NOMO-1 (cell line): ENCODE measurements around the gene KSR1.
"Not testable (repeated sequence)": the region's sequence is repeated elsewhere in the genome, so short reads cannot be mapped to it uniquely, and the experiment has no call there.

Experiments
- DNase-seq, 2 experiments: peaks; one replicate each; lab custom pipeline; 2025; ENCODE audit not compliant: unreplicated experiment in 2 of 2; lab: John Stamatoyannopoulos, UW

The KSR1 gene

DNA sequence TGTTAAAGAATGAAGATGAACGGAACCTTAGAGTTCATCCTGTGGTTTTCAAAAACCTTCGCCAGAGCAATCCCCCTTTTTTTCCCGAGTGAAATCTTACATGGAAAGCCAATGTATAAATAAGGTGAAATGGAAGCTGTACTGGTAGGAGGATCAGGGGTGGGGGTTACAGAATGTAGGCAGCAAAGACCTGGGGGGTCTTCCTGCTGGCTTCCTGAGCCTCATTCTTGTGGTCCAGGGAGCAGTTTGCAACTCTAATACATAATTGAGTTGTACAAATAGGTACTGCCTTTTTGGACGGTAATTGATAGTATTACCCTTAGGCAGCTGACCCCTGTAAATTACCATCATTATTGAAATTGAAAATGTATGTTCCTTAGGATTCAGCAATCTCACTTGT, 34.1 kb downstream of the KSR1 start:
- no peak for DNase-seq

DNA sequence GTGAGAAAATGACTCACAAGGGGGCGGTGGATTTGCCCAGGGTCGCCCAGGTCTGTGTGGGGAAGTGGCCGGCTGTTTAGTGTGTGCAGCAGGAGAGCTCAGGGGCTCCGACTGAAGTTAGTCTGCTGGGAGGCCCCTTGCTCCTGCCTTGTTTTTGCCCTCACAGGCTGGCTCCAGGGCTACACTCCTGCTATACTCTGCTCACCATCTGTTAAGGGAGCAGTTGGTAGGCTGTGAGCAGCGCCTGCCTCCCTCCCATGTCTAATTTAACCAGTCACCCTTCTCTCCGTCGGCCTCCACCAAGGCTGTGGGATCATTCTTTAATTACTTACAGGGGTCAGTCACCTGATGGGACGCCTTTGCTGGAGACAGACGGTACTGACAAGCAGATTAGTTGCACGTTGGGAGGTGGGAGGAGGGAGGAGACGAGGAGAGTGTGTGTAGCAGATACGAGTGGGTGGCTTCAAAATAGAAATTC, 35.5 kb downstream of the KSR1 start:
- no peak for DNase-seq

DNA sequence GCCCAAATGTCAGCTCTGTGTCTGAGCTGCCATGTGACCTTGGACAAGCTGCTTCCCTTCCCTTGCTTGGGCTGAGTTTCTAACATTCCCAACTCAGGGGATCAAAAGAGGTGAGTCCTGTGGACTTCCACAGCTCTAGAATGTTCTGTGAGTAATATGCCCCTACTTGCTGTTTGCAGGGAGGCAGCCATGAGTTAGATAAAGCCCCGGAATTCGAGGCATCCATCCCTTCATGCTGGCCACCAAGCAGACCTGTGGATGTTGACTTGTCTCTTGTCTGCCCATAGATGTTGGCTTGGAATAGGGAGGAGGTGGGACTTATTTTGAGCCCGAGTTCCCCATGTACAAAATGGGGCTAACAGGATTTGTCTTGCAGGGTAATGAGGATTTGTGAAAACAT, 36.2 kb downstream of the KSR1 start:
- no peak for DNase-seq

DNA sequence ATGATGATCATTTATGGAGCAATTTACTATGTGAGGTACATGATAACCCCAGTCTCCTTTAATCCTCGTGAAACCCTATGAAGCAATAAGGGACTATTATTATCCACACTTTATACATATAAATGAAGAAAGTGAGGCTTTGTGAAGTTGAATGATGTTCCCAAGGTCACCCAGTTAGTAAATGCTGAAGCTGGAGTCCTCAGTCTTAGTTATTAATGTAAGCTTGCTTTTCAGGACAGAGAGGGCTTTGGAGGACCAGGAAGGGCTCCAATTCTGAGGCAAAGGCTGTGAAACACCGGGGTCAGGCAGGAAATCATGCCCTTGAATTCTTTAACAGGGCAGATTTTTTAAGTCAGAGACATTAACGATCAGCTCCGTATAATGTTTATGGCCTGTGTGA, 36.8 kb downstream of the KSR1 start:
- no peak for DNase-seq

DNA sequence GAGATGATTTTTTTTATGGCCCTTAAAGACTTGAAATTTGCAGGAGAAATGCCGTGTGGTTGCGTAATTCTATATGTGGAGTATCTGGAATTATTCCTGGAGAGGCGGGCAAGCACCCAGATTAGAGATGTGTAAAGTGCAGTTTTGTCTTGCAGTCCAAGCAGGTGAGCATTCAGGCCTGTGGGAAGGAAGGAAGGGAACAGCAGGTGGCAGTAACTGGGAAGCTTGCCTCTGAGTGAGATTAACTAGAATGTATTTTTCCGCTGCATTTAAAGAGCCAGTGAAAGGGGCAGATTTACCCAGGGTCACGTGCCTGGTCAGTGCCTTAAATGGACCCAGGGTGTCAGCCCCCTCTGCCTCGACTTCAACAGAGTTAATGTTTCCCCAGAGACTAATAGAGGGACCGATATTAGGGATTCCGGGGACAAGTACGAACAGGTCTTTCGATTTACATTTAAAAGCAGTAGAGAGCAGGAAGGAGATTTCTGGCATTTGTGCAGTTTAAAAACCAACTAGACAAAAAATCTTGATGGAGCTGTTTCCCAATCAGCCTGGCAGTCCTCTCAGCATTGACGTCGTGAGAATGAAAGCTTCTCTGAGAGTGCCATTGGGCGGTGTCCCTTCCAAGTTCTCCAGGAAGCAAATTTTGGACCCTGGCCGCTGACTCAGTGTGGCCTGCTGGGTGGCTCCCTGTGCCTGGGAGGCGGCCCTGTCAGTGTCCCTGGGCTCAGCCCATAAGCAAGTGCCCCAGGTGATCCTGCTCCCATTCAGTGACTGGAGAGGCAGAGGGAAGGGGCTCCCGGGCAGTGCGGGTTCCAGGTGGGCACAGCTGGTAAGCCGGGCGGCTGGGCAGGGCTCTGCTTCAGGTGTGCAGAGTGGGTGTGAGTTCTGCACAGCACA, 38.2 kb downstream of the KSR1 start:
- no peak for DNase-seq

DNA sequence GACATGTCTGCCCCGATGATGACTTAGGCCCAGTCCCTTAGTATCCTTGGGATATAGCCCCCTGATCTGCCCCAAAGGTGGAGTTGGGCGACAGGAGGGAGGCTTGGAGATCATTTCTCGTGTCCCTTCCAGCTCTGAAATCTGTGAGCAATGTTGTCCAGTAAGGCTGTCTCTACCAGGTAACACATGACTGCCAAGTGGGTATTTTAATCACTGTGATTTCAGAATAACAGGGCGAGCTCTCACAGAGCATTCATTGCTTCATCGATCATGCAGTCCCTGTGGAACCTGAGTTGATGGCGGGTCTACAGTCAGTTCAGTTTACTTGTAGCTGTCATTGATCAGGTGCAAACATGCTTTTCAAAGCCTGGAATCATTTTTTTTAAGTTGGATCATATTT, 39.2 kb downstream of the KSR1 start:
- DNase-seq = no peak

DNA sequence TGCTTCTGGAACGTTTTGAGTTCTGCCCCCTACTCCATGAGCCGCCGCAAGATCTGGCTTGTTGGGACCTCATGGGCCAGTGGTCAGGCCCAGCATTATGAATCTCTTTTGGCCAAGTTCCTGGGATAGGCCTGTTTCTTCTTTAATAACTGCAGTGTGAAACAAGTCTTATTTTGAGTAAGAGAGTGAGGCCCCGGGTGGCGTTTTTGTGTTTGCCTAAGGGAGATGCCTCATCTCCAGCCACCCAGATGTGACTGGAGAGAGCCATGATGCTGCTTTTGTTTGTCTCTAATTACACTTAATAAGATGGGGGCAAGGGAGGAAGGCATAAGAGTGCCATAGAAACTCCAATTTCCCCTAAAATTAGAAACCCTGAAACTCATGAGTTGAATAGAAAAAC, 39.8 kb downstream of the KSR1 start:
- no peak for DNase-seq

DNA sequence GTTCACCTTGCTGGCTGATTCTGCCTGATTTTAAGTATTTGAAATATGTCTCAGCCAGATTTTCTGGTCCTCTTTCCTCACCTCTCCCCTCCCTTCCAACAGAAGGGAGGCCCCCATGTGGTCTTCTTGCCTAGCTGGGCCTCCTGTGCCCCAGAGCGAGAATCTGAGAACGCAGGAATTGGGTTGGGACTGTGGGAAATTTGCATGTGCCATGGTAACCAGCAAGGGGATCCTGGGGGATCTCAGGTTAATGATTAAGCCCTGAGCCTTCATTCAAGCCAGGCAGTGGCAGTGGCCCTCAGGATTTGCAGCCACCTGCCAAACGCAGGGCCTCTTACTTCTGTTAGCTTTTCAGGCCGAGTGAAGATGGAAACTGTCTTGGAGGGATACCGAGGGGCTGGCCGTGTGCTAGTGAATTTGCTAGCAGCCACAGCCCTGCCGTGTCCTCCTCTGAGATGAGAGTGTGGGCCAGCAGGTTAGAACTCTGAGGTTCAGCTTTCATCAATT, 40.2 kb downstream of the KSR1 start:
- no peak for DNase-seq

DNA sequence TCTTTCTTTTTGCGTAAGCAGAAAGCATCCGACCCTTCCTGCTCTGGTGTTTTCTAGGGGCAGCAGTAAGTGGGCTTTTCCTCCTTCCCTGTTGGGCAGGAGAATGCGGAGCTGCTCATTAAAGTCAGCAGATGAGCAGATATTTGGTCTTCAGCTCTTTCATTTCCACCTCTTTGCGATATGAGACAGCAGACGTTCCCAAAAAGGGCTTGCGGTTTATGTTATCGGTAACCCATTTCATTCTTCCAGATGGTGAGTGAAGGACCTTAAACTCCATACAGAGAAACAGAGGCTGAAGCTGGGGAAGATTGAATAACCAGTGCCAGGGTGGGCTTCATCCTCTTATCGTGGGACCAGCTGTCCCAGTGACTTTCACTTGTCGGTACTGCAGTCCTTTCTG, 40.7 kb downstream of the KSR1 start:
- DNase-seq = no peak

DNA sequence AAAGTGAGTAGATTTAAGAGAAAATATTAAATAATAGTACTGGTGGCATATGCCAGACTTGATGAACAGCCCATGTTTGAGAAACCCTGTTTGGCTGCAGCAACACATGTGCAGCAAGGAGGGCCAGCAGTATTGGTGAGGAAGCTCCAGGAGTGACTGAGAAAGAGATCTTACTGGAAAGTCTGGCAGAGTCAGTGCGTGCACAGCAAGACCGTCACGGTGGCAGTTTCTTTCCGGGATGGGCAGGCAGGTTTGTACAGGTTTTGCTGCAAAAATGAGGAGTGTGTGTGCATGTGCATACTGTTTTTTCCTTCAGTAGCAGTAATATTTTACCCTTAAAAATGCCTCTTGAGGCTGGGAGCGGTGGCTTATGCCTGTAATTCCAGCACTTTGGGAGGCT, 41.4 kb downstream of the KSR1 start:
- no peak for DNase-seq

DNA sequence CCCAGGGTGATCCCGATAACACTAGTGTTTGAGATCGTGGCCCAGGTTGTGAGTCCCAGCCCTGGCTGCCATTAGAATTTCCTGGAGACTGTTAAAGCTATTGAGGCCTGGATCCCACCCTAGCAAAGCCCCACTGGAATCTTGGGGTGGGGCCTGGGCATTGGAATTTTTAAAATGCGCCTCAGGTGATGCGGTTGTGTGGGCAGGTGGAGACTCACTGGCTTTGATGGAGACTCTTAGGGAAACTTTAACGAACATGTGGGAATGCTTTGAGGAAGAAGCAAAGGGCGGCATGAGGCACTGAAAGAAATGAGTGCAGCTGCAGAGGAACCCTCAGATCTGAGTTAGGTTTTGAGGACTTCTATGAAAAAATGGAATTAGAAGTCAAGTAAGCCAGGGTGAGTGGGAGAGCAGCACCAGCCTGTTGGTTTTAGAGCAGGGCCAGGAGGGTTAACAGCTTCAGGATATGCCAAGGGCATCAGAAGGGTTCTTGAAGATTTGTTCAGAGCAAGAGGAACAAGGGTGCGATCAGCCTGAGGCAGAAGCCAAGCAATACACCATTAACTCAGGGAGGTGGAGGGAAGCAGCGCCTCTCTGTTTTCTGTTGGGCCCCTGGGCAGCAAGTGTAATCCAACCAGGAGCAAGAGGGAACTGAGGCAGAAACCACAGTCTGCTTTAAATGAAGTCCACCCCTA, 42.5 kb downstream of the KSR1 start:
- no peak for DNase-seq

DNA sequence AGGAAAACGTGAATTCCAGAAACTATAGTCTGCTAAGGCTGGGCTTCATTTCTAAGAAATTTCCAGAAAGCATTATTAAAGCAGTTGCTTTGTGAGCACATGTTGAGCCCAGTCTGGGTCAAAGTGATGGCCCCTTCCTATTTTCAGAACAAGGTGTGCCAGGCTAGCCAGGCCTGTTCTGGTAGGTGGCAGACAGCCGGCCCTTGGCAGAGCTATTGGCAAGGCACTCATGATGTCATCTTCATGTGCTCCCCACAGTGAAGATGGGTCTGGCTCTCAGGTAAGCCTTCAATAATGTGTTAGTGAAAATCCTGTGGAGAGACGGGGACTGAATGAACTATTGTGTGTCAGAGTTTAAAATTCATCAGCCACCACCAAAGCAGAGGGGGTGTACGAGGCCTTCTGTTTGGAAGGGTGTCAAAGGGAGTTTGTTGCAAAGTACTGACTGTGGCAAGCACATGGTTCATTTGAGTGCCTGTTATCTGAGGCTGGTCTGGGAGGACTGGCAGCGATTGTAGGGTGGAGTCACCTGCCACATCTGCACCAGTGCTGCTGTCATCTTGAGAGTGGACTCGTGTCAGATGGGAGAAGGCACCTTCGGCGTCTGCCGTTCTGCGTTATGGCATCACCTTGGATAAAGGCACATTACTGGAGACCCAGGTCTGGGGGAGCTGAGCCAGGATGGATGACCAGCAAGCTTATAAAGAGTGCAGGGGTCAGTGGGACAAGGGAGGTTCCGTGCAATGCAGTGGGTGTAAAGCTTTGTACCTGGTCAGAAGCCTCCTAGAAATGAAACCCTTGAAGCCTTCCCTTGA, 43.4 kb downstream of the KSR1 start:
- no peak for DNase-seq

DNA sequence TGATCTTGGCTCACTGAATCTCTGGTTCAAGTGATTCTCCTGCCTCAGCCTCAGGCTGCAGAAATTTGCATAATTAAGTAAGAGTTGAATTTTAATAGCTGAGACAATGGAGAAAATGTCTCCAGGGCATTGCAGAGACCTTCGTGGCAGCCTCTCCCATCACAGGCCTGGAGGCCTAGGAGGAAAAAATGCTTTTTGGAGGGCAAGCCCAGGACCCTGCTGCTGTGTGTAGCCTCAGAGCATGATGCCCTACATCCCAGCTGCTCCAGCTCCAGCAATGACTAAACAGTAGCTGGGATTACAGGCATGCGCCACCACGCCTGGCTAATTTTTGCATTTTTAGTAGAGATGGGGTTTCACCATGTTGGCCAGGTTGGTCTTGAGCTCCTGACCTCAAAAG, 45.1 kb downstream of the KSR1 start:
- DNase-seq = not testable (repeated sequence)

DNA sequence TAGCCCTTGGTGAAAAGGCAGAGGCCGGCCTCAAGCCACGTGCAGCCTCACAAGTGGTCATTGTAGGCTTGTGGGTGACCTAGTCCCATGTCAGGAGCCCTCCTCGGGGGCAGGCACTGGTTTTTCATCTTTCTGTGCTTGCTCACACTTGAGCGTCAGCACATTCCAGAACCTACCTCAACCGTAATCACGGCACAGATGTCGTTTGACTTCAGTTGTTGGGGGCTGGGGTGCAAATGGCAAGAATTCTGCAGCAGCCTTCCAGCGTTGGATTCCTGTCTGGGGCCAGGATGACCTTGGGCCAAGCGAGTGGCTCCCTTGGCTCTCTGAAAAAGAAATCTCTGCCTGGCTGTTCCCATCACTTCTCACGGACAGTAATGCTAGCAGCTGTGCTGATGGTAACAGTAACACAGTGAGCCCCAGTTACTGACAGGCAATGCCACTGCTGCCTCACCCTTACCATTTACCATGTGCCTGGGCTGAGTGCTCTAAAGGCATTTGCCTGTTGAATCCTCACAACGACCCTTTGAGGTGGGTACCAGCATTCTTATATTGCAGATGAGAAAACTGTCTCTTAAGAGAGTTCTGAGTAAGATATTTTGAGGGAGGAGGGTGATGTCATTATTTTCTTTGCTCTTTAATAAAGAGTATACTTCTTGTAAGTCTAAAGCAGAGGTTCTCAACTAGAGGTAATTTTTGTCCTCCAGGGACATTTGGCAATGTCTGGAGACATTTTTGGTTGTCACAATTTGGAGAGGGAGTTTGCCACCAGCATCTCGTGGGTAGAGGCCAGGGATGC, 46.5 kb downstream of the KSR1 start:
- no peak for DNase-seq

DNA sequence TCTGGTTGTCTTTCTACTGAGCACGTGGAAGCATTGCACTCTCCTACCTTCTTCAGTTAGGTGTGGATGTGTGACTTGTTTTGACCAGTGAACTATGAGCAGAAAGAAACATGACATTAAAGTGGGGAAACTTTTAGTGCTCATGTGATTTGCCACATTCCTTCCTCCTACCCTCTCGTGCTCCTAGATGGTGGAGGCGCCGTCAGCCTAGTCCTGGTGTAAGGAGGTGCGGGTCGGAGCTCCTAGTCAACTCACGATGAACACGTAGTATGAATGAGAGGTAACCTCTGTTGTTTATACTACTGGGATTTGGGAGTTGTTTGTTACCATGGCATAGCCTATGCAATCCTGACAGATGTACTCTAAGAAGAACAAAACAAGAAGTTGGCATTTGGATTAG, 47.4 kb downstream of the KSR1 start:
- DNase-seq = no peak

DNA sequence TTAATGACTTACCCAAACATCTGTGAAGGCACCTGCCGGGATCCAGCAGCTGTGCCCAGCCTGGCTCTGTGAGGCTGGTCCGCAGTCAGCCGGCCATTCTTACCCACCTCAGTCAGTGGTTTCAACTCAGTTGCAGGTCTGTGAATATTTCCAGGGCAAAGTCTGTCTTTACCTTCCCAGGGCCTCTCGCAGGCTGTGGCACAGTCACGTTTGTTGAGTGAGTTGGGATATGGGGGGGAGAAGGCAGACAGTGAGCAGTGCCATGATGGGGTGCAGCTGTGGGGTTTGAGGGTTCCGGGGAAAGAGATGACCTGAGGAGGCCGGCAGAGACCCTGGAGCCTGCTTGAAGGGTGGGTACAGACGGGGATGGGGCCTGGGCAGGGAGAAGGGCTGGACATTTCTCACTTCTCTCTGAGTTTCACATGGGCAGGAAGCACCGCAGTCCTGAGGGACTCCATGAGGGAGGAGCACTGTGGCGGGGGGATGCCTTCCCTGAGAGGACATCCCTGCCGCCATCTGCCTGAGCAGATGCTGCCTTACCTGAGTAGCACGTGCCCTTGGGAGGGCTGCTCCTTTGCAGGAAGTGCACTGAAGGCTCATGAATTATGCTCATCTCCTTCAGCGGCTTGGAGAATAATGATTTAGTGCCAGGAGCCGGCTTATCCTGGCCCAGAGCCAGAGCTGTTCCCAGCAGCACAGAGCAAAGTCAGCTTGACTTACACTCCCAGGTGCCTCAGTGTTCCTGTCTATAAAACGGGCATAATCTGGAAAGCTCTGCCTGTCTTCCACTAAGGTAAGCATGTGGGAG, 48.1 kb downstream of the KSR1 start:
- DNase-seq = no peak

DNA sequence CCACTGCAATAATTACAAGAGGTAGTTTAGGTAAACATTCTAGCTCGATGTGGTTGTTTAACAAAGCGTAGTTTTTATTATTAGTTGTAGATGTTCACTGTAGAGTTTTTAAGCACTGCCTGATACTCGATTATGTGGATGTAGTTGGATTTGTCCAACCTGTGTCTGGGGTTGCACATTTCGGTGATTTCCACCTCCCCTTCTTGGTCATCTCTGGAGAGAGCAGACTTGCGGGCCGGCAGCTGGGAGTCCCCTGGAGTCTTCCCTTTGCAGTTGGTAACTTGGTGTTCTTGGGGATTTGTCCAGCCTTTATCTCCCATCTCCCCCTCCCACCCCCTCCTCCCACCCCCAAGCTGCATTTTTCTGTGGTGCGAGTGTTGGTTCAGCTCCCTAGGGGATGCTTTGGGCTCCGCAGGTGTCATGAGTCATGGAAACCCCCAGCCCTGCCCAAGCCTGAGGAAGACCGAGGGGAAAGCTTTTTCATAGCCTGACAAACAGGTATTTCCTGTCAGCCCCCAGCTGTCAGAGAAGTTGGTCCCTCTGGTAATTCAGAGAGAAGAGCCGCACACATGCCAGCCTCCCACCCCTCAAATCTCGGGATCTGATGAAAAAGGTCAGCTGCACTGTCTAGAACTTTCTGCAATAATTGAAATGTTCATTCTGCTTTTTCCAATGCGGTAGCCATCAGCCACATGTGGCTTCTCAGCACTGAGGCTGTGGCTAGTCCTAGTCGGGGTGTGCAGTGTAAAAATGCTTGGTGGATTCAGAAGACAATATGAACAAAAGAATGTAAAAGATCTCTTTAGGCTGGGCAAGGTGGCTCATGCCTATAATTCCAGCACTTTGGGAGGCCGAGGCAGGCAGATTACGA, 50.3 kb downstream of the KSR1 start:
- DNase-seq = no peak

DNA sequence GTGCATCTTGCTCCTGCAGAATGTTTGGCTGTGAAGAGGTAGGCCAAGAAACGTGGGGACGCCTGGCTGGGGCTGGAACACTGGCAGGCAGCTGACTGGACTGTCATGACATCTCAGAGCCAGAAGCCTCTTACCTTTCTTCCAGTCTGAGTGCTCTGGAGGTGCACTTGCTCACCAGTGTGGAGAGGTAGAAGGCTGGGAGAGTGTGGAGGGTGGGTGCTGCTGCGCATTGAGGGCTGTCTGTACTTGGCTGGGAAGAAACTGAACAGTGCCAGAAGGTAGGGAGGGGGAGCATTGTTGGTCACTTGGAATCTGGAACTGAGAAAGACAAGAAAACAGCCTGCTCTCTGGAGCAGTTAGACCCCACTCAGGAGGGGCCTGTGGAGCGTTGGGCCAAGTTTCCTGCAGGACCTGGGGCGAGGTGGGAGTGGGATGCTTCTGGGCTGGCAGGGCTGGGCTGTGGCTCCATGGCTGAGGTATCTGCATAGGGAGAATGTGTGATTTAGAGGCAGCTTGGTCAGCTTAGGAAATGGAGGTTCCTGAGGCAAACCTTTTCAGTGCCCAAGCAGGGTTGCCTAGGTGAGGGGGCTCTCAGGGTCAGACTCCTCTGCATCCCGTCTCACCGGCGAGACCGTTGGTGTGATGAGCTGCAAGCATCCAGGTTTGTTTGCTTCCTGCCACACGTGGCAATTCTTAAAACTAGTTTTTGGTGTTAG, 55.1 kb downstream of the KSR1 start:
- DNase-seq = no peak
